Spinal cord (tissue), 10 donors: ENCODE data around the gene TRPM3. TPM values are rescaled to one million over a fixed set of nuclear protein-coding genes. Genes with fewer than 3 reads are reported as not detected.

Source experiments
- DNase-seq, 6 donors: peaks; one replicate each; pipeline versions ENCODE4 v3.0.0 to v3.0.0-alpha.2; 2013 to 2015; ENCODE audit warnings: low spot score in 6 of 6, low read depth in 4 of 6
- H3K27ac ChIP-seq: one replicate; pipeline ENCODE4 v1.5.1; 2013; ENCODE audit warnings: low read depth, low read length, control low read depth
- H3K27me3 ChIP-seq: one replicate; pipeline ENCODE4 v1.6.1; 2013; ENCODE audit warnings: low read length; ENCODE audit not compliant: control insufficient read depth, insufficient read depth
- H3K36me3 ChIP-seq: one replicate; pipeline ENCODE4 v1.6.1; 2013; ENCODE audit warnings: low read length; ENCODE audit not compliant: control insufficient read depth, insufficient read depth
- H3K4me1 ChIP-seq: one replicate; pipeline ENCODE4 v1.6.1; 2013; ENCODE audit warnings: low read length; ENCODE audit not compliant: control insufficient read depth, insufficient read depth
- H3K4me3 ChIP-seq: one replicate; pipeline ENCODE4 v1.5.1; 2013; ENCODE audit warnings: low read depth, low read length, control low read depth
- H3K9me3 ChIP-seq: one replicate; pipeline ENCODE4 v1.6.1; 2013; ENCODE audit warnings: low read length; ENCODE audit not compliant: control insufficient read depth, insufficient read depth
- WGBS: methylation state at CpG from one replicate; pipeline ENCODE4 v1.1.5; 2013; ENCODE audit warnings: missing lambda C conversion rate; ENCODE audit not compliant: insufficient coverage; 5-methylcytosine and 5-hydroxymethylcytosine counted together
- polyA plus RNA-seq, 2 donors: library from polyadenylated mRNA; unstranded; fragments of 120-200 nt; gene quantifications; one replicate each; pipeline ENCODE4 v1.2.1, GENCODE V29; 2013; ENCODE audit not compliant: insufficient read length in 2 of 2
- total RNA-seq, 2 donors: library from RNA; depleted of rRNA in 1 of 2; stranded (reverse); fragments of 120-200 nt in 1 of 2; fragments of >200 nt in 1 of 2; gene quantifications; one replicate each; pipeline versions ENCODE4 v1.2.3 to v1.2.4, GENCODE V29; 2013 to 2014
- donor health status: healthy.

Gene TRPM3
- total and polyA plus RNA-seq, 4 donors, result 16.7 to 198 (median 37.6) TPM

DNA sequence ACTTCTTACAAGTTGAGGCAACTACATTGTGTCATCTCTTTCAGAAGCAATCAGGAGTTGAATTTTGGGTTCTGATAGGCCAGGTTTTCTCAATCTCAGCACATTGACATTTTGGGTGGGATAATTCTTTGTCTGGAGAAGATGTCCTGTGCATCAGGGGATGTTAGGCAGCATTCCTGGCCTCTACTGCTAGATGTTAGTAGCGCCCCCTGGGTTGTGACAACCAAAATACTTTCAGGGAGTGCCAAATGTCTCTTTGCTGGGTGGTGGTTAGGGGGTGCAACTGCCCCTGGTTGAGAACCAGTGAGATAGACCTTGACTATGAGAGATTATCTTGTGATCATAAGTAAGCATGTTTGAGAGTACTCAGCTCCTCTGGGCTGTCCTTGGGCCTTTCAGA is 542.7 kb downstream of the TRPM3 start:
- no peak for DNase-seq
- H3K27ac ChIP-seq, result no peak overlapping the region
- WGBS, result 77% methylated on average over 1 of the region's 1 CpG

GRCh38 chr9:70577671-70578070 is 543.8 kb downstream of the TRPM3 start:
- no peak overlapping the region for H3K27ac ChIP-seq
- no peaks in the 10 kb centered on the region for H3K27me3 ChIP-seq
- 74% methylated on average over 4 of the region's 5 CpGs for WGBS
- H3K4me1 ChIP-seq, result no peaks in the 10 kb centered on the region
- H3K4me3 ChIP-seq, result no peak overlapping the region
- no peak for DNase-seq
- H3K9me3 ChIP-seq, result no peaks in the 10 kb centered on the region
- no peaks in the 10 kb centered on the region for H3K36me3 ChIP-seq

More for the DNA sequence above, 542.7 kb downstream of the TRPM3 start:
- no peaks in the 10 kb centered on the region for H3K9me3 ChIP-seq
- no peaks in the 10 kb centered on the region for H3K4me1 ChIP-seq
- H3K36me3 ChIP-seq, result no peaks in the 10 kb centered on the region
- H3K4me3 ChIP-seq, result no peak overlapping the region
- H3K27me3 ChIP-seq, result no peaks in the 10 kb centered on the region

DNA sequence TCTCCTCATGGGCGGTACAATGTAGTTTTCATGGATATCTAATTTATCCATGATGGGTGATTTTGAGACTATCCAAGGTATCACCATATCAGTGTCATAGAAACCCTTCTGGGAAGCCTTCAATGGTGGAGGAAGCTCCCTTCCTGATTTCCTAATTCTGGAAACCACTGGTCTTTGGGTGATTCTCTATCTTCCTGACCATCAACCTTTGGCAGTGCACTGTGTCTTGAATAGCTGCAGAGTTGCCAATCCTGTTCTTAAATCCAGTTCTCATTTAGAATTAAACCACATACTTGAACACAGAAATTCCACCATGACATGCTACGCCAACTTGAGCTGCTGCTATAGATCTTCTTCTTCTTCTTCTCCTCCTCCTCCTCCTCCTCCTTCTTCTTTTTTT is 545.3 kb downstream of the TRPM3 start:
- H3K4me3 ChIP-seq, result no peak overlapping the region
- no peak for DNase-seq
- no peaks in the 10 kb centered on the region for H3K4me1 ChIP-seq
- no peak overlapping the region for H3K27ac ChIP-seq
- H3K36me3 ChIP-seq, result no peaks in the 10 kb centered on the region
- H3K27me3 ChIP-seq, result no peaks in the 10 kb centered on the region
- no peaks in the 10 kb centered on the region for H3K9me3 ChIP-seq
- 88% methylated on average over 1 of the region's 2 CpGs for WGBS

GRCh38 chr9:70574151-70574837 is 547.1 kb downstream of the TRPM3 start:
- DNase-seq, result peak in 1 of 6 donors; percentile 49
- no peaks in the 10 kb centered on the region for H3K36me3 ChIP-seq
- peak overlapping the region; percentile 58 for H3K27ac ChIP-seq
- no peaks in the 10 kb centered on the region for H3K27me3 ChIP-seq
- H3K4me3 ChIP-seq, result no peak overlapping the region
- no peaks in the 10 kb centered on the region for H3K9me3 ChIP-seq
- H3K4me1 ChIP-seq, result no peaks in the 10 kb centered on the region
- no CpG with 5 or more reads among the region's 2 CpGs for WGBS

- DNase-seq, result no peak
- Histone ChIP-seq H3K36me3 (no peaks in the 10 kb centered on the region), H3K27me3 (no peaks in the 10 kb centered on the region), H3K9me3 (no peaks in the 10 kb centered on the region), H3K27ac (no peak overlapping the region), H3K4me3 (no peak overlapping the region), H3K4me1 (no peaks in the 10 kb centered on the region)
Observed at GRCh38 chr9:70573308-70573707, 548.1 kb downstream of the TRPM3 start.

GRCh38 chr9:70571258-70571657 is 550.2 kb downstream of the TRPM3 start:
- DNase-seq, result no peak
- Histone ChIP-seq H3K27me3 (no peaks in the 10 kb centered on the region), H3K27ac (no peak overlapping the region), H3K36me3 (no peaks in the 10 kb centered on the region), H3K4me1 (no peaks in the 10 kb centered on the region), H3K4me3 (no peak overlapping the region), H3K9me3 (no peaks in the 10 kb centered on the region)
- WGBS, result no CpG with 5 or more reads among the region's 5 CpGs

- Histone ChIP-seq H3K27ac (no peak overlapping the region), H3K27me3 (no peaks in the 10 kb centered on the region), H3K36me3 (no peaks in the 10 kb centered on the region), H3K9me3 (no peaks in the 10 kb centered on the region), H3K4me1 (no peaks in the 10 kb centered on the region), H3K4me3 (no peak overlapping the region)
- DNase-seq, result no peak
- WGBS, result no CpG with 5 or more reads among the region's 3 CpGs
Observed at GRCh38 chr9:70569791-70570190, 551.6 kb downstream of the TRPM3 start.

GRCh38 chr9:70569070-70569772 is 552.2 kb downstream of the TRPM3 start:
- Histone ChIP-seq H3K4me1 (no peaks in the 10 kb centered on the region), H3K27me3 (no peaks in the 10 kb centered on the region), H3K27ac (no peak overlapping the region), H3K36me3 (no peaks in the 10 kb centered on the region), H3K9me3 (no peaks in the 10 kb centered on the region), H3K4me3 (no peak overlapping the region)
- WGBS, result 57% methylated on average over 3 of the region's 4 CpGs
- no peak for DNase-seq

GRCh38 chr9:70567511-70567910 is 553.9 kb downstream of the TRPM3 start:
- H3K4me1 ChIP-seq, result no peaks in the 10 kb centered on the region
- no peak overlapping the region for H3K4me3 ChIP-seq
- no peaks in the 10 kb centered on the region for H3K36me3 ChIP-seq
- no CpG with 5 or more reads among the region's 7 CpGs for WGBS
- H3K27me3 ChIP-seq, result no peaks in the 10 kb centered on the region
- peak in 1 of 6 donors; percentile 24 for DNase-seq
- H3K27ac ChIP-seq, result peak overlapping the region; percentile 42
- no peaks in the 10 kb centered on the region for H3K9me3 ChIP-seq

DNA sequence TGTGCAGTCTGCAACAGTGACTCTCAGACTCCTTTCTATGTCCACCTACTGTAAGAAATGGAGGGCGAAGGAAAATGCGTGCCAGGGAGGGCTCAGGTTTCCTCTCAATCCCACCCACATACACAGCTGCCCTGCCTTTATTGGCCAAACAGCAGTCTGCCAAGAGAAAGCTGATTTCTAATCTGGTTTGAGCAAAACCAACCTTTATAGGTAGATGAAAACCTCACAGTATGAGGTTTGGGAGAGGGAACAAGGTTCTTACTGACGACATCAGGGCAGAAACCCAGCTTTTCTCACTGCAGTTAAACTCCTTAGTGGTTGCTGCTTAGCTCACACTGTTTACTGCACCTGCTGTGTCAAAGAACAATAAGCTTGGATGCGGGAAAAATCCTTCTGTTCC is 554.7 kb downstream of the TRPM3 start:
- Histone ChIP-seq H3K36me3 (no peaks in the 10 kb centered on the region), H3K27ac (peak overlapping the region; percentile 3)
- WGBS, result 28% methylated on average over 2 of the region's 4 CpGs

More for the DNA sequence above, 554.7 kb downstream of the TRPM3 start:
- H3K27me3 ChIP-seq, result no peaks in the 10 kb centered on the region
- H3K9me3 ChIP-seq, result no peaks in the 10 kb centered on the region
- no peak overlapping the region for H3K4me3 ChIP-seq
- DNase-seq, result peak in 1 of 6 donors; percentile 46
- no peaks in the 10 kb centered on the region for H3K4me1 ChIP-seq
